C4-2B (cell line): ENCODE data around the gene IQCE.

Experiments used
- ZFX ChIP-seq: fragments of 450-650 bp; IDR thresholded peaks from 2 replicates; pipeline ENCODE4 v1.6.1; 2017
- TF ChIP-seq, protein P1 (sequence below): fragments of 450-650 bp; conservative IDR thresholded peaks from 2 replicates; pipeline ENCODE4 v1.5.1; 2017; ENCODE audit warnings: mild to moderate bottlenecking

DNA sequence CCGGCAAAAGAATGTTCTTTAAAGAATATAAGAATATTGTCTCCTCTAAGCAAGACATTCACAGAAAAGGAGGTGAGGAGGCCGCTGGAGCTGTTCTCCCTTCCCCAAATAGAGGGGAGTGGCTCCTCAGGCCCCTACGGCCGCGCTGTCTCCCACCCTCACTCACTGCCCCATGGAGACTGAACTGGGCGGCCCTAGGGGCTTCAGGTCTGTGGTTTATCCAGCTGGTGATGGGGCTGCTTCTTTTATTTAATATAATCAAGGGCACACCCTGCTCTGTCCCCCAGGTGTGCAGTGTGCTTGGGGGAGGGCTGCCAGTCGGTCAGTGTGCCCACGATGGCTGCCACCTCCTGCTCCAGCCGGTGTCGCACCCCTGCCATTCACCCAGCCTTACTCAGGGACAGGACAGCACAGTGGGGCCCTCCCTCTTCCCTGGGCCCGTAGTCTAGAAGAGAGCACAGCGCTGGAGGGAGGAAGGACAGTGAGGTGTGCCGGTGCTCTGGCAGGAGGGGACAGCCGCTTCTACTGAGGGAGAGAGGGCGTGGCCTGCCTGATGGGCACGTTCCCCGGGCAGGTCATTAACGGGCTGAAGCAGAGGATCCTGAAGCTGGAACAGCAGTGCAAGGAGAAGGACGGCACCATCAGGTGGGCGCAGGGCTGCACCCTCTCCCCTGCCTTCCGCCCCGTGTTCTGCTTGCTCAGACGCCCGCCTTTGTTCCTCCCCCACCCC is 23.4 kb downstream of the IQCE start:
- TF ChIP-seq, protein P1, sequence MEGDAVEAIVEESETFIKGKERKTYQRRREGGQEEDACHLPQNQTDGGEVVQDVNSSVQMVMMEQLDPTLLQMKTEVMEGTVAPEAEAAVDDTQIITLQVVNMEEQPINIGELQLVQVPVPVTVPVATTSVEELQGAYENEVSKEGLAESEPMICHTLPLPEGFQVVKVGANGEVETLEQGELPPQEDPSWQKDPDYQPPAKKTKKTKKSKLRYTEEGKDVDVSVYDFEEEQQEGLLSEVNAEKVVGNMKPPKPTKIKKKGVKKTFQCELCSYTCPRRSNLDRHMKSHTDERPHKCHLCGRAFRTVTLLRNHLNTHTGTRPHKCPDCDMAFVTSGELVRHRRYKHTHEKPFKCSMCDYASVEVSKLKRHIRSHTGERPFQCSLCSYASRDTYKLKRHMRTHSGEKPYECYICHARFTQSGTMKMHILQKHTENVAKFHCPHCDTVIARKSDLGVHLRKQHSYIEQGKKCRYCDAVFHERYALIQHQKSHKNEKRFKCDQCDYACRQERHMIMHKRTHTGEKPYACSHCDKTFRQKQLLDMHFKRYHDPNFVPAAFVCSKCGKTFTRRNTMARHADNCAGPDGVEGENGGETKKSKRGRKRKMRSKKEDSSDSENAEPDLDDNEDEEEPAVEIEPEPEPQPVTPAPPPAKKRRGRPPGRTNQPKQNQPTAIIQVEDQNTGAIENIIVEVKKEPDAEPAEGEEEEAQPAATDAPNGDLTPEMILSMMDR, result no peak
- no peak for TF ChIP-seq ZFX
